B cell (primary cell): Measurements from ENCODE around the gene ILF3. TPM values are rescaled to one million over a fixed set of nuclear protein-coding genes. Genes with fewer than 3 reads are reported as not detected.

Source experiments
- ATAC-seq: fragments of 200-7000 bp; cut with Tn5 transposase; one replicate; pipeline ENCODE4 v1.10.0; 2021; ENCODE audit warnings: low read depth, mild to moderate bottlenecking, moderate number of reproducible peaks, moderate library complexity
- CTCF ChIA-PET: fragments of 350-600 bp; sonication (Branson Sonifier 250); formaldehyde crosslinking; loops from one replicate; lab custom pipeline; 2021; ENCODE audit warnings: antibody characterized with exemption, inconsistent platforms; lab: Charles Lee
- POLR2A ChIA-PET: fragments of 350-600 bp; sonication (Branson Sonifier 250); formaldehyde crosslinking; loops from one replicate; lab custom pipeline; 2021; ENCODE audit warnings: antibody characterized with exemption; lab: Charles Lee
- DNase-seq: peaks from one replicate; pipeline ENCODE4 v3.0.0; 2013
- H2AFZ ChIP-seq: 2 replicates; pipeline ENCODE4 v1.6.1; 2012; ENCODE audit warnings: mild to moderate bottlenecking, low read depth, low read length; ENCODE audit not compliant: insufficient read depth, poor library complexity, severe bottlenecking
- H3K27ac ChIP-seq, 2 donors: 1 replicate in 1 of 2; 2 replicates in 1 of 2; pipeline ENCODE4 v1.5.1; 2012 to 2013; ENCODE audit warnings: low read length in 2 of 2, mild to moderate bottlenecking in 2 of 2, moderate library complexity in 1 of 2
- H3K27me3 ChIP-seq, 4 experiments: fragments of 200-600 bp in 1 of 4; sonication (generic) in 1 of 4; replicated peaks in 1 of 4; 1 replicate in 2 of 4; 2 replicates in 2 of 4; pipeline versions ENCODE4 v1.6.1 to v1.7.0; 2013 to 2016; ENCODE audit warnings: low read length in 3 of 4, mild to moderate bottlenecking in 2 of 4, mixed read lengths in 1 of 4, moderate library complexity in 1 of 4; ENCODE audit not compliant: insufficient read depth in 4 of 4, control insufficient read depth in 3 of 4; ENCODE audit errors: control extremely low read depth in 1 of 4
- H3K36me3 ChIP-seq, 2 experiments: replicated peaks in 1 of 2; 1 replicate in 1 of 2; 2 replicates in 1 of 2; pipeline versions ENCODE4 v1.6.1 to v1.7.1; 2013; ENCODE audit warnings: low read length in 1 of 2; ENCODE audit not compliant: insufficient read depth in 2 of 2, control insufficient read depth in 1 of 2; ENCODE audit errors: control extremely low read depth in 1 of 2, extremely low read depth in 1 of 2
- H3K4me1 ChIP-seq, 2 donors: fragments of 200-600 bp in 1 of 2; sonication (generic) in 1 of 2; 1 replicate in 1 of 2; 2 replicates in 1 of 2; pipeline versions ENCODE4 v1.5.1 to v1.6.1; 2013 to 2017; ENCODE audit warnings: low read length in 2 of 2; ENCODE audit not compliant: control insufficient read depth in 2 of 2, insufficient read depth in 2 of 2
- H3K4me2 ChIP-seq: replicated peaks from 2 replicates; pipeline ENCODE3; 2012; ENCODE audit warnings: mild to moderate bottlenecking, low read depth, low read length; ENCODE audit not compliant: poor library complexity, severe bottlenecking
- H3K4me3 ChIP-seq, 5 experiments: fragments of 200-600 bp in 1 of 5; sonication (generic) in 1 of 5; 1 replicate in 3 of 5; 2 replicates in 2 of 5; pipeline versions ENCODE4 v1.5.1 to v1.7.0; 2011 to 2016; ENCODE audit warnings: low read length in 4 of 5, mild to moderate bottlenecking in 4 of 5, low read depth in 2 of 5, control low read depth in 1 of 5, moderate library complexity in 1 of 5; ENCODE audit not compliant: insufficient read depth in 1 of 5; ENCODE audit errors: control extremely low read depth in 1 of 5, extremely low read depth in 1 of 5
- H3K79me2 ChIP-seq: fragments of 200-600 bp; sonication (generic); one replicate; pipeline ENCODE4 v1.6.0; 2016; ENCODE audit warnings: low read length; ENCODE audit not compliant: control insufficient read depth, insufficient read depth
- H3K9ac ChIP-seq: fragments of 200-600 bp; sonication (generic); 2 replicates; pipeline ENCODE4 v1.6.1; 2017; ENCODE audit warnings: mild to moderate bottlenecking, low read length, moderate library complexity
- H3K9me3 ChIP-seq, 3 donors: one replicate each; pipeline versions ENCODE4 v1.6.1 to v1.7.1; 2013; ENCODE audit warnings: low read length in 2 of 3; ENCODE audit not compliant: control insufficient read depth in 2 of 3, insufficient read depth in 1 of 3; ENCODE audit errors: control extremely low read depth in 1 of 3
- H4K20me1 ChIP-seq: 2 replicates; pipeline ENCODE4 v1.6.0; 2012; ENCODE audit warnings: mild to moderate bottlenecking, low read length; ENCODE audit not compliant: insufficient read depth, control insufficient read depth, poor library complexity, severe bottlenecking
- H3K27ac Mint-ChIP-seq: one replicate; pipeline ENCODE4 v1.8.0; 2021; ENCODE audit warnings: mixed read lengths
- H3K27me3 Mint-ChIP-seq: one replicate; pipeline ENCODE4 v1.8.0; 2021; ENCODE audit warnings: mixed read lengths
- H3K4me1 Mint-ChIP-seq: one replicate; pipeline ENCODE4 v1.8.0; 2021; ENCODE audit warnings: mixed read lengths
- H3K4me3 Mint-ChIP-seq: one replicate; pipeline ENCODE4 v1.8.0; 2021; ENCODE audit warnings: mixed read lengths
- H3K9me3 Mint-ChIP-seq: one replicate; pipeline ENCODE4 v1.8.0; 2022; ENCODE audit warnings: mixed read lengths; ENCODE audit not compliant: insufficient read depth
- CTCF ChIP-seq: fragments of 200-600 bp; IDR thresholded peaks from one replicate; pipeline ENCODE4 v1.8.0; 2022; ENCODE audit warnings: antibody characterized with exemption, mild to moderate bottlenecking
- EZH2 ChIP-seq: IDR thresholded peaks from 2 replicates; pipeline ENCODE4 v1.6.1; 2012; ENCODE audit warnings: borderline replicate concordance, low read depth, mild to moderate bottlenecking, moderate library complexity, low read length; ENCODE audit not compliant: insufficient read depth, poor library complexity, severe bottlenecking
- WGBS: methylation state at CpG from one replicate; pipeline ENCODE4 v1.1.5; 2013; ENCODE audit warnings: missing lambda C conversion rate; ENCODE audit not compliant: insufficient coverage; 5-methylcytosine and 5-hydroxymethylcytosine counted together
- intact Hi-C: fragments of 100-400 bp; cut with micrococcal nuclease; formaldehyde crosslinking; loops from one replicate; pipeline ENCODE4 v1.10.0; 2022
- polyA plus RNA-seq: library from polyadenylated mRNA; depleted of rRNA; stranded (reverse); fragments of >200 nt; gene quantifications from 2 replicates; pipeline ENCODE4 v1.2.3, GENCODE V29; 2012
- total RNA-seq, 2 donors: library from RNA; stranded (reverse); fragments of 120-200 nt in 1 of 2; gene quantifications; 1 replicate in 1 of 2; 2 replicates in 1 of 2; pipeline versions ENCODE4 v1.2.3 to v1.2.4, GENCODE V29; 2013 to 2022

The ILF3 gene
- total and polyA plus RNA-seq, 2 donors (not counting 1 experiment from before 2014, with no cell fraction given), result 189 to 359 TPM

- POLR2A ChIA-PET, result no interaction called here
- Histone ChIP-seq H3K79me2 (no peaks in the 10 kb centered on the region), H3K4me3 (no peak overlapping the region), H3K9me3 (peaks cover 0 to 8% (median 0%) of the 10 kb centered on the region in 3 donors), H3K36me3 (peaks cover 0 to 36% of the 10 kb centered on the region in 2 experiments), H4K20me1 (peaks cover 54% of the 10 kb centered on the region), H2AFZ (no peak overlapping the region), H3K4me2 (no peak overlapping the region), H3K27ac (no peak overlapping the region), H3K27me3 (no peaks in the 10 kb centered on the region), H3K9ac (no peak overlapping the region), H3K4me1 (peaks cover 10 to 15% of the 10 kb centered on the region in 2 donors)
- H3K27me3 Mint-ChIP-seq, result no peaks in the 10 kb centered on the region
- ATAC-seq, result no peak
- peaks cover 17% of the 10 kb centered on the region for H3K4me1 Mint-ChIP-seq
- H3K27ac Mint-ChIP-seq, result peak overlapping the region; percentile 67
- H3K9me3 Mint-ChIP-seq, result no peaks in the 10 kb centered on the region
- CTCF ChIA-PET, result interaction anchor here (0.5 to 1.0 kb wide), 4 partner anchors 13 to 210 kb away, joined by 3 to 4 read pairs (median 3); no protein-coding TSS in a partner anchor
- TF ChIP-seq CTCF, result no peak
- no peak for TF ChIP-seq EZH2
- WGBS, result 100% methylated on average over 2 of the region's 5 CpGs
- H3K4me3 Mint-ChIP-seq, result peak overlapping the region; percentile 26
- intact Hi-C loops, result no loop called here
- peak; percentile 35 for DNase-seq
These were observed 38.6 kb downstream of the ILF3 start for GRCh38 chr19:10692673-10693264.

- peak; percentile 22 for DNase-seq
- Histone ChIP-seq H3K79me2 (no peaks in the 10 kb centered on the region), H2AFZ (no peak overlapping the region), H3K27ac (no peak overlapping the region), H3K36me3 (peaks cover 0 to 16% of the 10 kb centered on the region in 2 experiments), H3K4me3 (no peak overlapping the region), H3K4me2 (peak overlapping the region; percentile 84), H4K20me1 (peaks cover 37% of the 10 kb centered on the region), H3K9ac (no peak overlapping the region), H3K4me1 (peaks cover 10 to 15% of the 10 kb centered on the region in 2 donors), H3K27me3 (no peaks in the 10 kb centered on the region), H3K9me3 (peaks cover 0 to 8% (median 0%) of the 10 kb centered on the region in 3 donors)
- no peak for ATAC-seq
- CTCF ChIA-PET, result interaction anchor here (1.0 to 2.4 kb wide), 4 partner anchors 22 to 210 kb away, joined by 3 to 6 read pairs (median 4); partner anchors contain the start of gene DNM2
- intact Hi-C loops, result loop anchor here (5.0 kb wide), 1 partner anchor 128 kb away; the partner anchor contains the start of genes CDKN2D and KRI1
- WGBS, result 59% methylated on average over 13 of the region's 16 CpGs
- H3K9me3 Mint-ChIP-seq, result no peaks in the 10 kb centered on the region
- H3K27me3 Mint-ChIP-seq, result no peaks in the 10 kb centered on the region
- peaks cover 17% of the 10 kb centered on the region for H3K4me1 Mint-ChIP-seq
- peak overlapping the region; percentile 80 for H3K4me3 Mint-ChIP-seq
- no peak overlapping the region for H3K27ac Mint-ChIP-seq
- POLR2A ChIA-PET, result interaction anchor here (1.7 kb wide), 1 partner anchor 142 kb away, joined by 12 read pairs; the partner anchor contains the start of gene TMED1
- TF ChIP-seq CTCF (no peak), EZH2 (no peak)
These were observed 40.7 kb downstream of the ILF3 start for GRCh38 chr19:10694706-10695307.
